CD4-positive, alpha-beta T cell (primary cell): ENCODE data around the gene LETM1. TPM values are rescaled to one million over a fixed set of nuclear protein-coding genes. Genes with fewer than 3 reads are reported as not detected.
A peak's percentile ranks its signal among the peaks of the same experiment; 100 is the strongest.

Experiments
- ATAC-seq: fragments of 200-7000 bp; cut with Tn5 transposase; one replicate; pipeline ENCODE4 v1.10.0; 2022; ENCODE audit warnings: mild to moderate bottlenecking; ENCODE audit not compliant: poor library complexity
- CTCF ChIA-PET: fragments of 350-600 bp; sonication (Branson Sonifier 250); formaldehyde crosslinking; loops from one replicate; lab custom pipeline; 2021; ENCODE audit warnings: antibody characterized with exemption, inconsistent platforms; lab: Charles Lee
- POLR2A ChIA-PET: fragments of 350-600 bp; sonication (Branson Sonifier 250); formaldehyde crosslinking; loops from one replicate; lab custom pipeline; 2021; ENCODE audit warnings: antibody characterized with exemption, inconsistent platforms; lab: Charles Lee
- DNase-seq, 14 experiments: peaks; one replicate each; pipeline ENCODE4 v3.0.0-alpha.2; 2013 to 2020; ENCODE audit warnings: mixed read lengths in 2 of 14
- H3K27ac ChIP-seq, 2 donors: one replicate each; pipeline versions ENCODE4 v1.5.1 to v1.7.0; 2013; ENCODE audit warnings: low read length in 2 of 2, low read depth in 1 of 2, mild to moderate bottlenecking in 1 of 2
- H3K27me3 ChIP-seq, 2 experiments: 1 replicate in 1 of 2; 2 replicates in 1 of 2; pipeline versions ENCODE4 v1.6.1 to v1.7.0; 2013; ENCODE audit warnings: low read length in 2 of 2, control low read depth in 1 of 2, mild to moderate bottlenecking in 1 of 2, moderate library complexity in 1 of 2; ENCODE audit not compliant: insufficient read depth in 2 of 2, control insufficient read depth in 1 of 2
- H3K36me3 ChIP-seq: one replicate; pipeline ENCODE4 v1.6.1; 2013; ENCODE audit warnings: low read length, control low read depth; ENCODE audit not compliant: insufficient read depth
- H3K4me1 ChIP-seq: one replicate; pipeline ENCODE4 v1.6.1; 2013; ENCODE audit warnings: low read length, control low read depth; ENCODE audit not compliant: insufficient read depth
- H3K4me3 ChIP-seq: one replicate; pipeline ENCODE4 v1.5.1; 2013; ENCODE audit warnings: mild to moderate bottlenecking, low read length, moderate library complexity
- H3K9me3 ChIP-seq, 2 experiments: 1 replicate in 1 of 2; 2 replicates in 1 of 2; pipeline versions ENCODE4 v1.6.1 to v1.7.0; 2013; ENCODE audit warnings: low read length in 2 of 2, mild to moderate bottlenecking in 2 of 2, control low read depth in 1 of 2, moderate library complexity in 1 of 2; ENCODE audit not compliant: control insufficient read depth in 1 of 2, insufficient read depth in 1 of 2
- H3K27ac Mint-ChIP-seq: one replicate; pipeline ENCODE4 v1.8.0; 2020; ENCODE audit warnings: mixed read lengths
- H3K27me3 Mint-ChIP-seq: one replicate; pipeline ENCODE4 v1.8.0; 2021; ENCODE audit warnings: mixed read lengths
- H3K36me3 Mint-ChIP-seq: one replicate; pipeline ENCODE4 v1.8.0; 2021; ENCODE audit warnings: low read depth, mixed read lengths
- H3K4me1 Mint-ChIP-seq: one replicate; pipeline ENCODE4 v1.8.0; 2021; ENCODE audit warnings: low read depth, mixed read lengths
- H3K4me3 Mint-ChIP-seq: one replicate; pipeline ENCODE4 v1.8.0; 2020; ENCODE audit warnings: mild to moderate bottlenecking, mixed read lengths
- H3K9me3 Mint-ChIP-seq: one replicate; pipeline ENCODE4 v1.8.0; 2020; ENCODE audit warnings: mixed read lengths
- CTCF ChIP-seq: fragments of 200-600 bp; IDR thresholded peaks from one replicate; pipeline ENCODE4 v1.8.0; 2022; ENCODE audit warnings: antibody characterized with exemption, mild to moderate bottlenecking
- intact Hi-C, 2 experiments: fragments of 100-400 bp; cut with DNase I in 1 of 2; cut with micrococcal nuclease in 1 of 2; formaldehyde crosslinking; loops; one replicate each; pipeline versions ENCODE4 v1.15.1 to v1.9.0; 2023 to 2025; cut with DNase I, micrococcal nuclease
- total RNA-seq, 174 experiments: library from RNA in 2 of 174; stranded (reverse) in 2 of 174; gene quantifications; one replicate each; pipeline ENCODE4 v1.2.3 and lab custom pipeline; 2021 to 2026

The LETM1 gene
- total RNA-seq, 2 experiments from 2014 or later, result 21.2 to 25.2 TPM

GRCh38 chr4:1795299-1796195 lies 60.4 kb downstream of the LETM1 start:
- no peak for ATAC-seq
- no peaks in the 10 kb centered on the region for H3K9me3 Mint-ChIP-seq
- Histone ChIP-seq H3K4me3 (peak overlapping the region; percentile 25), H3K27me3 (peaks cover 27 to 37% of the 10 kb centered on the region in 2 experiments), H3K36me3 (no peaks in the 10 kb centered on the region), H3K4me1 (peaks cover 20% of the 10 kb centered on the region), H3K27ac (no peak overlapping the region), H3K9me3 (peaks cover 0 to 11% of the 10 kb centered on the region in 2 experiments)
- H3K27ac Mint-ChIP-seq, result no peak overlapping the region
- POLR2A ChIA-PET, result no interaction called here
- H3K4me3 Mint-ChIP-seq, result no peak overlapping the region
- H3K4me1 Mint-ChIP-seq, result no peaks in the 10 kb centered on the region
- TF ChIP-seq CTCF, result no peak
- intact Hi-C loops, result no loop called here
- H3K36me3 Mint-ChIP-seq, result no peaks in the 10 kb centered on the region
- CTCF ChIA-PET, result no interaction called here
- DNase-seq, result peak in 1 of 14 experiments; percentile 11
- H3K27me3 Mint-ChIP-seq, result peaks cover 30% of the 10 kb centered on the region

- Histone ChIP-seq H3K4me3 (peak overlapping the region; percentile 25), H3K36me3 (no peaks in the 10 kb centered on the region), H3K9me3 (peaks cover 0 to 11% of the 10 kb centered on the region in 2 experiments), H3K27ac (no peak overlapping the region), H3K27me3 (peaks cover 27 to 37% of the 10 kb centered on the region in 2 experiments), H3K4me1 (peaks cover 20% of the 10 kb centered on the region)
- intact Hi-C loops, result no loop called here
- DNase-seq (peak in 2 of 14 experiments; percentile 6 to 21), ATAC-seq (no peak)
- ChIA-PET POLR2A (no interaction called here), CTCF (no interaction called here)
- Mint-ChIP-seq H3K27me3 (peaks cover 30% of the 10 kb centered on the region), H3K36me3 (no peaks in the 10 kb centered on the region), H3K4me3 (no peak overlapping the region), H3K4me1 (no peaks in the 10 kb centered on the region), H3K9me3 (no peaks in the 10 kb centered on the region), H3K27ac (no peak overlapping the region)
- TF ChIP-seq CTCF, result no peak
Measured at GRCh38 chr4:1794809-1795298, 61.1 kb downstream of the LETM1 start.

- Histone ChIP-seq H3K27me3 (peaks cover 27 to 37% of the 10 kb centered on the region in 2 experiments), H3K9me3 (peaks cover 0 to 11% of the 10 kb centered on the region in 2 experiments), H3K4me3 (peak overlapping the region; percentile 7), H3K36me3 (no peaks in the 10 kb centered on the region), H3K27ac (no peak overlapping the region), H3K4me1 (peaks cover 20% of the 10 kb centered on the region)
- DNase-seq, result peak in 1 of 14 experiments; percentile 12
- Mint-ChIP-seq H3K9me3 (no peaks in the 10 kb centered on the region), H3K4me1 (no peaks in the 10 kb centered on the region), H3K27me3 (peaks cover 30% of the 10 kb centered on the region), H3K4me3 (peak overlapping the region; percentile 30), H3K36me3 (no peaks in the 10 kb centered on the region), H3K27ac (no peak overlapping the region)
- ChIA-PET POLR2A (no interaction called here), CTCF (no interaction called here)
- no peak for TF ChIP-seq CTCF
- ATAC-seq, result no peak
- intact Hi-C loops, result no loop called here
Measured at GRCh38 chr4:1793940-1794808, 61.8 kb downstream of the LETM1 start.
